Panc1 (cell line): ENCODE measurements around the gene KLHL26. TPM values are rescaled to one million over a fixed set of nuclear protein-coding genes. Genes with fewer than 3 reads are reported as not detected.

Experiments
- ATAC-seq: fragments of 200-7000 bp; cut with Tn5 transposase; 2 replicates; pipeline ENCODE4 v1.9.1; 2020; ENCODE audit warnings: mild to moderate bottlenecking, moderate library complexity
- BruUV-seq: library from RNA; stranded (reverse); fragments of 400-500 nt; replicated peaks from 2 replicates; lab custom pipeline; 2021; lab: Mats Ljungman, UMichigan
- CTCF ChIA-PET: fragments of 300-600 bp; sonication (Branson Sonifier 250); formaldehyde crosslinking; loops from one replicate; lab custom pipeline; 2022; ENCODE audit warnings: antibody characterized with exemption; lab: Charles Lee
- POLR2A ChIA-PET: fragments of 300-600 bp; sonication (Branson Sonifier 250); formaldehyde crosslinking; loops from one replicate; lab custom pipeline; 2022; ENCODE audit warnings: antibody characterized with exemption; lab: Charles Lee
- DNase-seq: peaks from one replicate; pipeline ENCODE4 v3.0.0-alpha.2; 2010; ENCODE audit warnings: low read depth, low spot score
- H3K27ac ChIP-seq: 2 replicates; pipeline ENCODE4 v1.5.1; 2011; ENCODE audit warnings: mild to moderate bottlenecking, low read length, inconsistent platforms
- H3K27me3 ChIP-seq: fragments of 200-500 bp; sonication (Bioruptor generic); 2 replicates; pipeline ENCODE4 v1.6.0; 2014; ENCODE audit warnings: low read length, inconsistent platforms; ENCODE audit not compliant: control insufficient read depth, insufficient read depth
- H3K36me3 ChIP-seq: fragments of 200-500 bp; sonication (Bioruptor generic); 2 replicates; pipeline ENCODE4 v1.5.1; 2014; ENCODE audit warnings: inconsistent platforms, mild to moderate bottlenecking, low read length, moderate library complexity; ENCODE audit not compliant: control insufficient read depth, insufficient read depth
- H3K4me1 ChIP-seq: 2 replicates; pipeline ENCODE4 v1.5.1; 2011; ENCODE audit warnings: inconsistent platforms, mild to moderate bottlenecking, low read length, moderate library complexity; ENCODE audit not compliant: control insufficient read depth, insufficient read depth
- H3K4me3 ChIP-seq, 2 experiments: 2 replicates each; pipeline ENCODE4 v1.5.1; 2011 to 2012; ENCODE audit warnings: low read depth in 2 of 2, low read length in 2 of 2, mild to moderate bottlenecking in 2 of 2, inconsistent platforms in 1 of 2, moderate library complexity in 1 of 2
- H3K9me3 ChIP-seq: fragments of 200-500 bp; sonication (Bioruptor generic); 2 replicates; pipeline ENCODE4 v1.5.1; 2014; ENCODE audit warnings: low read depth, mild to moderate bottlenecking, inconsistent platforms, low read length, moderate library complexity; ENCODE audit not compliant: control insufficient read depth, insufficient read depth
- POLR2AphosphoS5 ChIP-seq: IDR thresholded peaks from 2 replicates; pipeline ENCODE4 v1.6.1; 2012; ENCODE audit warnings: mild to moderate bottlenecking, low read depth, low read length, moderate library complexity
- SIN3A ChIP-seq: IDR thresholded peaks from 2 replicates; pipeline ENCODE4 v1.6.1; 2012; ENCODE audit warnings: low read depth, mild to moderate bottlenecking, low read length, moderate library complexity, borderline replicate concordance; ENCODE audit not compliant: insufficient read depth
- TCF7L2 ChIP-seq: IDR thresholded peaks from 2 replicates; pipeline ENCODE4 v1.6.1; 2011; ENCODE audit warnings: mild to moderate bottlenecking, low read depth, low read length, inconsistent platforms
- in situ Hi-C: cut with HindIII; loops from 2 replicates; pipeline ENCODE4 v1.10.0; 2016; ENCODE audit warnings: low sequenced_read_pairs, low pct_unique_long_range_greater_than_20kb
- intact Hi-C: fragments of 100-400 bp; cut with micrococcal nuclease; formaldehyde crosslinking; loops from one replicate; pipeline ENCODE4 v1.10.0; 2022; ENCODE audit not compliant: unreplicated experiment
- total RNA-seq: library from RNA; stranded (reverse); gene quantifications from one replicate; pipeline ENCODE4 v1.2.1, GENCODE V29; 2021; ENCODE audit not compliant: unreplicated experiment
- TF ChIP-seq, protein P1 (sequence below): fragments of 450-650 bp; IDR thresholded peaks from 2 replicates; pipeline ENCODE4 v1.5.1; 2017; ENCODE audit warnings: mild to moderate bottlenecking
- TF ChIP-seq, protein P2 (sequence below), 2 experiments: IDR thresholded peaks; 2 replicates each; pipeline ENCODE4 v1.6.1; 2011 to 2012; ENCODE audit warnings: low read depth in 2 of 2, control low read depth in 1 of 2, low read length in 1 of 2, mild to moderate bottlenecking in 1 of 2, moderate library complexity in 1 of 2; ENCODE audit not compliant: insufficient read depth in 1 of 2

KLHL26 gene
- total RNA-seq, 1 experiment from 2014 or later = 4.4 TPM

DNA sequence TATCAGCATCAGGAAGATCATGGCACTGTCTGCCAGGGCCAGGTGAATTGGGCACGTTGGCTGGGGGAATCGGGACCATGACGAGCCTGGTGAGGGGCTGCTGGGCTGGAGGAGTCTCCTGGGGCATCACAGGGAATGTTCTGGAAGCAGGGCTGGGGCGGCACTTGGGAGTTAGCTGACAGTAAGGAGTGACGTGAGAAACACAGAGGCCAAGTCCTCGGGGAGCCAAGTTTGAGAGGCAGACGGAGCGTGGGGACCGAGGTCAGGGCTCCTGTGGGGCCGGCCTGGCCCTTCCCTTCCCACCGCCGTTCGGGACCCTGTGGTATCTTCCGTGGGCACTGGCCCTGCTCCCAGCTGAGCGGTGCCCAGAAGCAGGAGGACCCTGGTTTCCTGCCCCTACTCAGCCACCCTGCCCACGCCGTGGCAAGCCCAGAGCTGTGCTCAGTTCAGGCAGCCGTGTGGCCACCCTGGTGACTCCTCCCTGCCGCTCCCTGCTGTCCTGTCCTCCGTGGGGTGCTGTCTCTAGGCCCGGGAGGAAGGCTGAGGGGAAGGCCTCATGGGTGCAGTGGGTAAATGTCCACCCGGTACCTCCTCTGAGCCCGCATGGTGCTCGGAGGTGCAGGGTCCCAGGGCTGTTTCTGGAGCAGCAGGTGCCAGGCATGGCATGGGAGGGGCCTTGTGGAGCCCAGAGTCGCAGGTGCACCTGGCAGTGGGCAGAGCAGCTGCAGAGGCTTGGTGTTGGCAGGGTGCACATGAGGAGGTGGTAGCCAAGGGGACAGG lies 71.8 kb downstream of the KLHL26 start:
- ChIA-PET POLR2A (no interaction called here), CTCF (no interaction called here)
- H3K36me3 ChIP-seq = no peaks in the 10 kb centered on the region
- H3K27ac ChIP-seq = no peak overlapping the region
- no peak for DNase-seq
- intact Hi-C loops (no loop called here), in situ Hi-C loops (no loop called here)
- no TSS peak for BruUV-seq
- no peaks in the 10 kb centered on the region for H3K9me3 ChIP-seq
- TF ChIP-seq POLR2AphosphoS5 (no peak), SIN3A (no peak), TCF7L2 (no peak)
- TF ChIP-seq, protein P1, sequence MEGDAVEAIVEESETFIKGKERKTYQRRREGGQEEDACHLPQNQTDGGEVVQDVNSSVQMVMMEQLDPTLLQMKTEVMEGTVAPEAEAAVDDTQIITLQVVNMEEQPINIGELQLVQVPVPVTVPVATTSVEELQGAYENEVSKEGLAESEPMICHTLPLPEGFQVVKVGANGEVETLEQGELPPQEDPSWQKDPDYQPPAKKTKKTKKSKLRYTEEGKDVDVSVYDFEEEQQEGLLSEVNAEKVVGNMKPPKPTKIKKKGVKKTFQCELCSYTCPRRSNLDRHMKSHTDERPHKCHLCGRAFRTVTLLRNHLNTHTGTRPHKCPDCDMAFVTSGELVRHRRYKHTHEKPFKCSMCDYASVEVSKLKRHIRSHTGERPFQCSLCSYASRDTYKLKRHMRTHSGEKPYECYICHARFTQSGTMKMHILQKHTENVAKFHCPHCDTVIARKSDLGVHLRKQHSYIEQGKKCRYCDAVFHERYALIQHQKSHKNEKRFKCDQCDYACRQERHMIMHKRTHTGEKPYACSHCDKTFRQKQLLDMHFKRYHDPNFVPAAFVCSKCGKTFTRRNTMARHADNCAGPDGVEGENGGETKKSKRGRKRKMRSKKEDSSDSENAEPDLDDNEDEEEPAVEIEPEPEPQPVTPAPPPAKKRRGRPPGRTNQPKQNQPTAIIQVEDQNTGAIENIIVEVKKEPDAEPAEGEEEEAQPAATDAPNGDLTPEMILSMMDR = no peak
- TF ChIP-seq, protein P2, sequence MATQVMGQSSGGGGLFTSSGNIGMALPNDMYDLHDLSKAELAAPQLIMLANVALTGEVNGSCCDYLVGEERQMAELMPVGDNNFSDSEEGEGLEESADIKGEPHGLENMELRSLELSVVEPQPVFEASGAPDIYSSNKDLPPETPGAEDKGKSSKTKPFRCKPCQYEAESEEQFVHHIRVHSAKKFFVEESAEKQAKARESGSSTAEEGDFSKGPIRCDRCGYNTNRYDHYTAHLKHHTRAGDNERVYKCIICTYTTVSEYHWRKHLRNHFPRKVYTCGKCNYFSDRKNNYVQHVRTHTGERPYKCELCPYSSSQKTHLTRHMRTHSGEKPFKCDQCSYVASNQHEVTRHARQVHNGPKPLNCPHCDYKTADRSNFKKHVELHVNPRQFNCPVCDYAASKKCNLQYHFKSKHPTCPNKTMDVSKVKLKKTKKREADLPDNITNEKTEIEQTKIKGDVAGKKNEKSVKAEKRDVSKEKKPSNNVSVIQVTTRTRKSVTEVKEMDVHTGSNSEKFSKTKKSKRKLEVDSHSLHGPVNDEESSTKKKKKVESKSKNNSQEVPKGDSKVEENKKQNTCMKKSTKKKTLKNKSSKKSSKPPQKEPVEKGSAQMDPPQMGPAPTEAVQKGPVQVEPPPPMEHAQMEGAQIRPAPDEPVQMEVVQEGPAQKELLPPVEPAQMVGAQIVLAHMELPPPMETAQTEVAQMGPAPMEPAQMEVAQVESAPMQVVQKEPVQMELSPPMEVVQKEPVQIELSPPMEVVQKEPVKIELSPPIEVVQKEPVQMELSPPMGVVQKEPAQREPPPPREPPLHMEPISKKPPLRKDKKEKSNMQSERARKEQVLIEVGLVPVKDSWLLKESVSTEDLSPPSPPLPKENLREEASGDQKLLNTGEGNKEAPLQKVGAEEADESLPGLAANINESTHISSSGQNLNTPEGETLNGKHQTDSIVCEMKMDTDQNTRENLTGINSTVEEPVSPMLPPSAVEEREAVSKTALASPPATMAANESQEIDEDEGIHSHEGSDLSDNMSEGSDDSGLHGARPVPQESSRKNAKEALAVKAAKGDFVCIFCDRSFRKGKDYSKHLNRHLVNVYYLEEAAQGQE (IDR thresholded peaks at IDR 0.05; ENCODE audit: insufficient read depth in 1 of 2, low read depth in 2 of 2, low read length in 1 of 2) = no peak
- H3K4me1 ChIP-seq = no peaks in the 10 kb centered on the region
- no peaks in the 10 kb centered on the region for H3K27me3 ChIP-seq
- H3K4me3 ChIP-seq = no peak overlapping the region
- peak; percentile 48; the same call in 1 of the 2 replicates for ATAC-seq

DNA sequence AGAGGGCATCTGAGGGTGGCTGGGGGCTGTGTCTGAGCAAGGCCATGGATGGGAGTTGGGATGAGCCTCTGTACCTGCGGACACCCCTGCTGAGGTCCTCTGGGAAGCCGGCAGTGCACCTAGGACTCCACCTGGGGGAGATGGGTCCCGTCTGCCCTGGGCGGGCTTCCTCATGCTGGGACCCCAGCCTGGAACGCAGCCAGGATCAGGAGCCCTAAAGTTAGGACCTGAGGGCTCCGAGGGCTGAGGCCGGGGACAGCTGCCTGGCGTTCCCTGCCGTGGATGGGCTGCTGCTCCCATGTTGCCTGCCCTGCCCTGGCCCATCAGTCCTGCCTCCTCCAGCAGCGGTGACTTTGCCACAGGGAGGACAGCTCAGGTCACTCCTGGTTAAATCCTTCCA lies 72.7 kb downstream of the KLHL26 start:
- BruUV-seq = no TSS peak
- H3K9me3 ChIP-seq = no peaks in the 10 kb centered on the region
- H3K4me1 ChIP-seq = no peaks in the 10 kb centered on the region
- ATAC-seq (no peak), DNase-seq (no peak)
- ChIA-PET POLR2A (no interaction called here), CTCF (no interaction called here)
- no peak overlapping the region for H3K4me3 ChIP-seq
- in situ Hi-C loops = no loop called here
- H3K27ac ChIP-seq = no peak overlapping the region
- intact Hi-C loops = no loop called here
- TF ChIP-seq TCF7L2 = no peak
- TF ChIP-seq, protein P1 = no peak
- TF ChIP-seq SIN3A = no peak
- TF ChIP-seq, protein P2 (IDR thresholded peaks at IDR 0.05; ENCODE audit: insufficient read depth in 1 of 2, low read depth in 2 of 2, low read length in 1 of 2) = no peak
- H3K27me3 ChIP-seq = no peaks in the 10 kb centered on the region
- no peaks in the 10 kb centered on the region for H3K36me3 ChIP-seq
